GM12892 (cell line): ENCODE measurements around the gene NTPCR.

Experiments
- DNase-seq: peaks from one replicate; pipeline ENCODE4 v3.0.0; 2011; ENCODE audit not compliant: insufficient read length
- FAIRE-seq: peaks from 2 replicates; lab custom pipeline; 2011; peaks lifted over from hg19 to GRCh38; lab: Jason Lieb, UNC
- POLR2A ChIP-seq: IDR thresholded peaks from 2 replicates; pipeline ENCODE4 v1.6.1; 2011; ENCODE audit warnings: low read depth, low read length, control low read depth
- POLR2AphosphoS5 ChIP-seq: IDR thresholded peaks from 2 replicates; pipeline ENCODE4 v1.6.1; 2011; ENCODE audit warnings: low read depth, low read length, control low read depth
- TAF1 ChIP-seq: IDR thresholded peaks from 2 replicates; pipeline ENCODE4 v1.6.1; 2011; ENCODE audit warnings: low read depth, mild to moderate bottlenecking, control low read depth, low read length, borderline replicate concordance

NTPCR gene

DNA sequence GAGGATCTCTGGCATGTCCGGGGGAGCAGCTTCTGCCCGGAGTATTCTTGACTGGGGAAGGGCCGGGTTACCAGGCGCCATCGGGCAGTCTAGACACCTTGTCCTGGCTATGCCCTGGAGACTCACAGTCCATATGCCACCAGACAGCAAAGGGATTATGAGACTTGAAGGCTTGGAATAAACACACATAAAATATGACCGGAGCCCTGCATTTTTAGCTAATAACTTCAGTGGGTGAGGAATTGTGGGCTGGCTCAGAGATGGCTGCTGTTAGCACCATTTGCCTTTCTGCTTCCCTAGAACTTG, 15.5 kb downstream of the NTPCR start:
- FAIRE-seq (no peak), DNase-seq (no peak)
- TF ChIP-seq POLR2AphosphoS5 = no peak
- TF ChIP-seq POLR2A = no peak
- no peak for TF ChIP-seq TAF1

DNA sequence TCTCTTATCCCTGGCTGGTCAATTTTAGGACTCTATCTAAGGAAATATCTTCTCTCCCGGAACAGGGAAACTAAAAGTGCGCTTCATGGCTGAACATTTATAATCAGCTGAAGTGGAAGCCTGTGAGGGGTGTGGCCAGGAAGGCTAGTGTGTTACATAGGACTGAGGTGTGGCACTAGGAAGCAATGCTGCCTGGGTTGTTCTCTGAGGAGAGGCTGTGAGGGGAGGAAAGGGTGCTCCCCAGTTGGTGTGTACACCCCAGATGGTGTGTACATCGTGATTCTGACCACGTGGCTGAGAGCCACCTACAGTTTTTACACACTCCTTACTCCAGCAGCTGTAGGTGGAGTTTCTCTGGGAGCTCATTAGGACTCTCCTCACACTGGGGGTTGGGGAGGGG, 16.3 kb downstream of the NTPCR start:
- no peak for DNase-seq
- TF ChIP-seq POLR2A = no peak
- no peak for TF ChIP-seq TAF1
- no peak for TF ChIP-seq POLR2AphosphoS5
- FAIRE-seq = no peak

DNA sequence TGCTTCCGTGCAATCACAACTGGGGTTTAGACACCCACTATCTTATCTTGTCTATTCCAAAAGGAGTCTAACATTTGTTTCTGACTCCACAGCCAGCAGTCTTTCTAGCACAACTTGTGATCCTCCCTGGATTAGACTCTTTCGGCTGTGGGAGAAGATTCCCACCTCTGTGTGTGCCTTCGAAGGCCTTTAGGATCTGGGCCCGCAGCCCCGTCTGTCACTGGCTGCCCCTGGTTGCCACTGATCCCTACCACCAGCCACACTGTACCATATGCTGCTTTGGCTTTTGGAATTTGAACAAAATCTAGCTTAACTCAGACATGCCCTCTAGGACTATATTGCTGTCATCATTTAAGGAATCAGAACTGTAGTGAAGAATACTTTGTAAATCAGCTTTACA, 18.0 kb downstream of the NTPCR start:
- DNase-seq = no peak
- TF ChIP-seq POLR2AphosphoS5 (no peak), TAF1 (no peak), POLR2A (no peak)
- FAIRE-seq = no peak

DNA sequence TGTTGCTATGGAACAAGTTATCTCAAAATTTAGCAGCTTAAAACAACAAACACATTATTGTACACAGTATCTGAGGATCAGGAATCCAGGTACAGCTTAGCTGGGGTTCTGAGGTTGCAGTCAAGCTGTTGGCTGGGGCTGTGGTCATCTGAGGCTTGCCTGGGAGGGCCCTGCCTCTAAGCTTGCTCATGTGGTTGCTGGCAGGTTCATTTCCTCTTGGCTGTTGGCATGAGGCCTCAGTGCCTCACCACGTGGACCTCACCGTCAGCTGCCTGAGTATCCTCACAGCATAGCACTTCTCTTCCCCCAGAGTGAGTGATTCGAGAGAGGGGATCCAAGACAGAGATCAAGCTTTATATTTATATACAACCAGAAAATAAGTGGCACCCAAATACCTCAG, 18.6 kb downstream of the NTPCR start:
- no peak for FAIRE-seq
- DNase-seq = no peak
- no peak for TF ChIP-seq POLR2AphosphoS5
- TF ChIP-seq TAF1 = no peak
- TF ChIP-seq POLR2A = no peak

DNA sequence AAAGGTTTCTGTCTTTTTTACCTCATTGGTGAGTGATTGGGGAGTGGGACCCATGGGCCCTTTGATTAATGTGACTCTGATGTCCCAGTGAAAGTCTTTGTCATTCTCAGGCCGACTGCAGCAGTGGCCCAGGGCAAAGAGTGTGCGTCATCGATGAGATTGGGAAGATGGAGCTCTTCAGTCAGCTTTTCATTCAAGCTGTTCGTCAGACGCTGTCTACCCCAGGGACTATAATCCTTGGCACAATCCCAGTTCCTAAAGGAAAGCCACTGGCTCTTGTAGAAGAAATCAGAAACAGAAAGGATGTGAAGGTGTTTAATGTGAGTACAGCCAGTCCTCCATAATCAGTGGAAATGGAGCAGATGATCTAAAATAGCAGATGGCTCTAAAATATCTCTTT, 19.4 kb downstream of the NTPCR start:
- FAIRE-seq (no peak), DNase-seq (no peak)
- TF ChIP-seq TAF1 = no peak
- TF ChIP-seq POLR2A = no peak
- TF ChIP-seq POLR2AphosphoS5 = no peak

DNA sequence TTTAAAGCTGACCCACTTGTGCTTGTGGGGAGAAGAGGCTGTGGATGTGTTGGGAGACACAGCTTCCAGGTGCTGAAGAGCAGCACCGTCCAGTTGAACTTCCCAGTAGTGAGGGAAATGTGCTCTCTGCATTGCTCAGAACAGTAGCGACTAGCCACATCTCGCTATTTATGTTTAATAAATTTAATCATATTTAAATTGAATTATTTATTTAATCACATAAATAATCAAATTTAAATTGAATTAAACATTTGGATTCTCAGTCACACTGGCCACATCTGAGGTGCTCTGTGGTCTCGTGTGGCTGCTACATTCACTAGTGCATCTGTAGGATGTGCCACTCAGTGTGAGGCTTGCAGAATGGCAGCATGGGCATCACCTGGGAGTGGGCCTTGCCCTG, 20.1 kb downstream of the NTPCR start:
- DNase-seq (no peak), FAIRE-seq (no peak)
- TF ChIP-seq POLR2AphosphoS5 (no peak), POLR2A (no peak), TAF1 (no peak)

DNA sequence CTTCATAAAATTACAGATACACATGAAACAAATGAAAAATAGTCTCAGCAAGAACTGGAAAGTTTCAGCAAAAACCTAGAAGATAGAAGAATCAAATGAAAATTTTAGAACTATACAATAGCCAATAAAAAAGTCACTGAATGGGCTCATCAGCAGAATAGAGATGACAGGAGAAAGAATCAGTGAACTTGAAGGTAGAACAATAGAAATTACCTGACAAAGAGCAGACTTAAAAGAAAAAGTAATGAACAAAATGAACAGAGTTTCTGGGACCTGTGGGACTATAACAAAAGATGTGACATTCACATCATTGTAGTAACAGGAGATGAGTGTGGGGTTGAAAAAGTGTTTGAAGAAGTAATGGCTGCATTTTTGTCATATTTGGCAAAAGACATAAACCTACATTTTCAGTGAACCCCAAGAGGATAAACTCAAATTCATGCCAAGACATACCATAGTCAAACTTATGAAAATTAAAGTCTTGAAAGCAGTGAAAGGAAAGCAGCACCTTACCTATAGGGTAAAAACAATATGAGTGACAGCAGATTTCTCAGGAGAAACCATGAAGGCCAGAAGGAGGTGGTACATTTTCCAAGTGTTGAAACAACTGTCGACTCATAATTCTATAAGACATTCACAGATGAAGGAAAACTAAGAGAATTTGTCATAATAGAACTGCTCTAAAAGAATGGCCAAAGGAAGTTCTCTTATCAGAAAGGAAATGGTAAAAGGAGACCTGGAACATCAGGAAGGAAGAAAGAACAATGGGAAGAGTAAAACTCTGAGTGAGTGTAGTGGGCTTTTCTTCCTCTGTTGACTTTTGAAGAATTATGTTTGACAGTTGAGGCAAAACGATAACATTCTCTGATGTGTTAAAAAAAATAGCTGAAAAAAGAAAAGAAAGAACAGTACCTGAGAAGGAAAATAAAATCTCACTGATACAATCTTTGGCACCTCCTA, 23.5 kb downstream of the NTPCR start:
- no peak for TF ChIP-seq POLR2A
- TF ChIP-seq TAF1 = no peak
- TF ChIP-seq POLR2AphosphoS5 = no peak
- no peak for FAIRE-seq

DNA sequence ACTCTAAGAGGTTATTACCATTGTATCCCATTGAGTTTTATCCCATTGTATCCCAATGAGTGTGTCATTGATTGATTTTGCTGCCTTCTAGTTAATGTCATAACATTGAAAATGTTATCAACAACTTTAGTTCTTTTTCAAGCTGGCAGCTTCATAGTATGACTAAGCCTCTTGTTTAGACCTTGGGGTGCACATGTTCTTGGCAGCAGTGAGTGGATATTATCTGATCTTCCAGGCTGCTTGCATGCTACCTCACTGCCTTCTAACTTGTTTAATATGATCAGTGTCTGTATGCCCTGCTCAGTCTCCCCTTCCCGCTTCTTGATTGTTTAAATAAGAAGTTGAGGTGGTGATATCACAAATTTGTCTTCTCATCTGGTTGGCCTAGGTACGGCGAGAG, 24.6 kb downstream of the NTPCR start:
- TF ChIP-seq POLR2AphosphoS5 (no peak), POLR2A (no peak), TAF1 (no peak)
- DNase-seq (no peak), FAIRE-seq (no peak)

More for the DNA sequence above, 23.5 kb downstream of the NTPCR start:
- DNase-seq = no peak

DNA sequence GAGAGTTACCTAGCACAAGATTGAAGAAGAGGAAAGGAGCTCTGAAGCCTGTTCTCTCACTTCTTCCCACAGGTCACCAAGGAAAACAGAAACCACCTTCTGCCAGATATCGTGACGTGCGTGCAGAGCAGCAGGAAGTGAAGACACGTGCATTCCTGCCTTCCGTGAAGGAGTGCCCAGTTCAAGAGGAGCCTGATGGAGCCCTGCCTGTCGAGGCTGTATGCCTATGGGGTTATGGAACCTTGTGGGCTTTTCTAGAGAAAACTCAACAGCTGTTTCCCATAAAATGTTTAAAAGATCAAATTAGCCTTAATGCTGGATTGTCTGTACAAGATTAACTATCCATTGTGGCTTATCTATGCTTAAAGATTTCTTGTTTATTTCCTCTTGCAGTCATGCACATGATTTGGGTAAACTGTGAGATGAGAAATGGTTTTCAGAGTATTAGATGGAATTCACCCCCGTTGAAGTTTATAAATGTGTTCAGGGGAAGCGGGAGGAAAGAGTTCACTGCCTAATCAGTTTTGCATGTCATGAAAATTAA, 27.8 kb downstream of the NTPCR start:
- FAIRE-seq = peak; percentile 72
- DNase-seq = no peak
- TF ChIP-seq POLR2AphosphoS5 (no peak), POLR2A (no peak)

DNA sequence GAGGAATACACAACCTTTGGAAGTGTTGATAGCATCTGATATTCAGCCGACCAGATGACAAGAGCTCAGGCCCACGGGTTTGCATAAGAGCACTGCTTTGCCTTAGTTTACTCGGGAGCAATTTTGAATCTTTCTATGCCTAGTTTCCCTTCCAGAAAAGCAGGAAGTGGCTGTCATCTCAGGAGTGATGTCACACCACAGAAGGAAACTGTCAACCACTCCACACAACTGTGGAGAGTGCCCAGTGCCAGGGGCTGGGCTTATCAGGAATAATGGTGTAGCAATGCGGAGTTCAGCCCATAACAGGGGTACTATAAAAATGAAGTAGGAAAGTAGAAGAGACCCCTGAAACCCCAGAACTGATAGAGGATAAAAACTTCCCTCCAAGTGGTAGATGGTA, 28.4 kb downstream of the NTPCR start:
- DNase-seq (no peak), FAIRE-seq (no peak)
- no peak for TF ChIP-seq POLR2AphosphoS5
- TF ChIP-seq TAF1 = no peak
- no peak for TF ChIP-seq POLR2A

DNA sequence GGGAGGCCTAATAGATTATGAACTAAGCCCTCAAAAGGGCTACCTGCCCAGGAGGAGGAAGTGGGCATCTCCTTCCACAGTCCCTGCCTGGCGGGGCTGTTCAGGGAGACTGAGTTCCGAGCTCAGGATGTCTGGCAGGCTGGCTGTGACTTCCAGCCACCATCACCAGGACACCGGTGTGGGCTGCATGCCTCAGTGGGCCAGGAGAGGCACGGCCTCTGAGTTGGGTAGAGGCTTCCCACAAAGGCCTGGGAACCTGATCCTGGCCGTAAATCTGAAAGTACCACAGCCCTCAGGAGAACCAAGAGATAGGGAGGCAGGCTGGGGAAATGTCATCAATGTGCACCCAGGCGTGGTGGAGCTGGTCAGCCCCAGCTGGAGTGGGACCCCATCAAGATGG, 29.1 kb downstream of the NTPCR start:
- FAIRE-seq = no peak
- TF ChIP-seq POLR2A (no peak), POLR2AphosphoS5 (no peak), TAF1 (no peak)

DNA sequence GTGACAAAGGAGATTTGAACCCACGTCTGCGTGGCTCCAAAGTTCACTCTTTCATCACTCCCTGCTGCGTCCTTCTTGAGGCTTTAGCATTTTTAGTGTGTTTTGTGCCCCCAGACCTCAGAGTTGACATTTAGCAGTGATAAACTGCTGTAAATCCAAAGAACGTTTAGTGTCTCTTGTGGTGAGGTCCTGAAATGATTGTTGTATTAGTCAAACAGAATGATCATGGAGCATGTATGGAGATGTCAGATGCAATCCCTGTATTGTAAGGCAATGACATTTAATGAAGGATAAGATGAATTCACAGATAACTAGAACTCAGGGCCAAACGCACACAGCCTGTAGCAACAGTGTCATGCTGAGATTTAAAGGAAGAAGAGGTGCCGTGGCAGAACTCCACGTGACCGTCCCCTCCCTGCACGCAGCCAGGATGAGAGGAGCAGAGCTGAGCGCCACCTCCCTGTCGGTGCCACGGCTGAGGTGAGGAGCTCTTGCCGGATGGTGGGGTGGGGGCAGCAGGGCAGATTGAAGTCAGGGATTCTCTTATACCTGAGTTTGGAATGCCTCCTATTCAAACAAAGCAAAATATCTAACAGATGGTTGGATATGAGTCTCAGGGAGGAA, 30.1 kb downstream of the NTPCR start:
- DNase-seq = no peak
- no peak for TF ChIP-seq POLR2AphosphoS5
- no peak for TF ChIP-seq TAF1
- TF ChIP-seq POLR2A = no peak
- FAIRE-seq = no peak

More for the DNA sequence above, 29.1 kb downstream of the NTPCR start:
- DNase-seq = no peak

DNA sequence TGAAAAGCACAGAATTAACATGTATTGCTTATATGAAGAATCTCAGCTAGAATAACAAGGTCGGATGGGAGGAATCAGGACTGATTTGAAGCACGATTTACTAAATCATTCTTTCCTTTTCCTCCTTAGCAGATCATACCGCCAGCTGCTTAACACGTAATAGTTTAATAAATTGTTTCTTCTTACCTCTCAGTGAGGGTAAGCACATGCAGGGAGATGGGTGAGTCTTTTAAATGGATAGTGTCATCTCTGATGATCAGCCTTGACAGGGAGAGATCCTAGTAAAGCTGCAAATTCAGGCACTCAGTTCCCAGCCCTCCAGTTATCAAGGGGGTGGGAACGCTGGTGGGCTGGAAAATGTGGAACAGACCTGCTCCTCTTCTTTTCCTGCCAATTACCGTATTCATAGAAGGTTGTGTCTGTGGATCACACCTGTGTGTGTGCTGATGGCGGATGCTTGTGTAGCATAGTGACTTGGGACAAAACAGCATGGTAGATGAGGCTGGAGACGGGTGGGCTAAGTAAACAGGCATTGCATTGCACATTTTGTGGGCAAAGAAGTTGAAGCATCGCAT, 30.7 kb downstream of the NTPCR start:
- no peak for DNase-seq
- TF ChIP-seq POLR2A (no peak), TAF1 (no peak), POLR2AphosphoS5 (no peak)

More for the DNA sequence above, 30.7 kb downstream of the NTPCR start:
- FAIRE-seq = no peak
